ENCODE data around the gene CD109. TPM values are rescaled to one million over a fixed set of nuclear protein-coding genes. Genes with fewer than 3 reads are reported as not detected.

Gene CD109
- total and polyA plus RNA-seq, 10 of the 15 experiments (the other 5 are each of a cell fraction or from before 2014, with no cell fraction given), result 0.27 to 4.4 (median 2.1) TPM

DNA sequence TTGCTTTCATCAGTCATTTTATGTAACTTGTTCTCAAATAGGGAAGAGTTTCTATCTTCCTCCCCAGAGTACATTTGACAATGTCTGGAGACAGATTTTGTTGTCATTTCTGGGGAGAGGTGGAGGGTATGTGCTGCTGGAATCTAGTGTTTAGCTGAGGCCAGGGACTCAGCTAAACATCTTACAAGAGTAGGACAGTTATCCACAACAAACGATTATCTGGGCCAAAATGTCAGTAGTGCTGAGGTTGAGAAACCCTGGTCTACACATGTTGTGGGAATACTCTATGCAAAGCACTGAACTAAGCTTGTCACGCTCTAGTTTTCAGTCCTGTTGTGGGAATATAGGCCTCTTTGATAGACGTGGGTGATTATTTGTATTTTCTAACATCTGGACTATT, 171.4 kb downstream of the CD109 start:
- Histone ChIP-seq H3K9ac (ENCODE audit: control insufficient read depth, insufficient read depth, low read length) (no peak overlapping the region), H3K9me3 (replicated peaks; ENCODE audit: control insufficient read depth, insufficient read depth, low read length) (no peaks in the 10 kb centered on the region), H3K27ac (ENCODE audit: control insufficient read depth, insufficient read depth) (no peak overlapping the region), H3K79me2 (ENCODE audit: control insufficient read depth, insufficient read depth, low read length) (no peaks in the 10 kb centered on the region), H3K36me3 (ENCODE audit: control insufficient read depth in 2 of 2, insufficient read depth in 2 of 2, low read length in 1 of 2) (no peaks in the 10 kb centered on the region), H3K4me1 (ENCODE audit: control insufficient read depth, insufficient read depth, low read length) (no peaks in the 10 kb centered on the region), H4K20me1 (ENCODE audit: control insufficient read depth, insufficient read depth) (no peaks in the 10 kb centered on the region), H3K27me3 (replicated peaks in 1 of 2; ENCODE audit: control insufficient read depth in 2 of 2, insufficient read depth in 2 of 2, low read length in 1 of 2) (no peaks in the 10 kb centered on the region), H2AFZ (ENCODE audit: control insufficient read depth, low read depth, low read length) (no peak overlapping the region), H3K4me2 (ENCODE audit: control insufficient read depth, insufficient read depth) (no peak overlapping the region), H3K4me3 (no peak overlapping the region)
- no TSS peak for BruUV-seq (replicated peaks)
- ATAC-seq (no peak), DNase-seq (ENCODE audit: low read depth, low spot score) (no peak), FAIRE-seq (peak; percentile 65)
- SMC1A ChIA-PET (ENCODE audit: uncharacterized antibody, unreplicated experiment), result no interaction called here
- intact Hi-C loops (cut with micrococcal nuclease; ENCODE audit: unreplicated experiment) (no loop called here), in situ Hi-C loops (cut with MboI) (no loop called here)
- TF ChIP-seq MEF2A (IDR thresholded peaks at IDR 0.05; ENCODE audit: insufficient read depth, low read depth, low read length) (no peak), RUNX3 (IDR thresholded peaks at IDR 0.05; ENCODE audit: low read length) (no peak), SREBF1 (IDR thresholded peaks at IDR 0.05; ENCODE audit: low read length) (no peak), NFYB (IDR thresholded peaks at IDR 0.05; ENCODE audit: insufficient read depth, low read depth, low read length) (no peak), ESRRA (IDR thresholded peaks at IDR 0.05; ENCODE audit: low read length) (no peak), BMI1 (IDR thresholded peaks at IDR 0.05; ENCODE audit: borderline replicate concordance) (no peak), JUND (IDR thresholded peaks at IDR 0.05; ENCODE audit: low read depth, low read length) (no peak), MTA3 (IDR thresholded peaks at IDR 0.05; ENCODE audit: borderline replicate concordance, low read length) (no peak), CREM (IDR thresholded peaks at IDR 0.05; ENCODE audit: low read depth) (no peak), TCF12 (IDR thresholded peaks at IDR 0.05; ENCODE audit: low read depth, low read length) (no peak), CBFB (IDR thresholded peaks at IDR 0.05; ENCODE audit: low read depth) (no peak)
- TF ChIP-seq, protein P1, sequence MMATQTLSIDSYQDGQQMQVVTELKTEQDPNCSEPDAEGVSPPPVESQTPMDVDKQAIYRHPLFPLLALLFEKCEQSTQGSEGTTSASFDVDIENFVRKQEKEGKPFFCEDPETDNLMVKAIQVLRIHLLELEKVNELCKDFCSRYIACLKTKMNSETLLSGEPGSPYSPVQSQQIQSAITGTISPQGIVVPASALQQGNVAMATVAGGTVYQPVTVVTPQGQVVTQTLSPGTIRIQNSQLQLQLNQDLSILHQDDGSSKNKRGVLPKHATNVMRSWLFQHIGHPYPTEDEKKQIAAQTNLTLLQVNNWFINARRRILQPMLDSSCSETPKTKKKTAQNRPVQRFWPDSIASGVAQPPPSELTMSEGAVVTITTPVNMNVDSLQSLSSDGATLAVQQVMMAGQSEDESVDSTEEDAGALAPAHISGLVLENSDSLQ (IDR thresholded peaks at IDR 0.05), result no peak
- CTCF ChIA-PET, result interaction anchor here (1.3 to 1.5 kb wide), 2 partner anchors 11 to 13 kb away, joined by 4 to 5 read pairs; no protein-coding TSS in a partner anchor
- POLR2A ChIA-PET, result no interaction called here
- 0% methylated on average over 3 of the region's 3 CpGs for WGBS (ENCODE audit: insufficient coverage, insufficient replicate concordance, low lambda C conversion rate, missing lambda C conversion rate)
- RAD21 ChIA-PET (ENCODE audit: unreplicated experiment), result no interaction called here
